Loucy (cell line): Measurements from ENCODE around the gene CEACAM7.

Experiments
- CTCF ChIP-seq: fragments of 200-600 bp; sonication (generic); conservative IDR thresholded peaks from 2 replicates; pipeline ENCODE4 v1.5.1; 2014; ENCODE audit warnings: mild to moderate bottlenecking, antibody characterized with exemption, low read length
- EZH2phosphoT487 ChIP-seq: fragments of 200-600 bp; IDR thresholded peaks from 2 replicates; pipeline ENCODE4 v1.6.1; 2018; ENCODE audit warnings: antibody characterized with exemption, mild to moderate bottlenecking, moderate library complexity, borderline replicate concordance

- no peak for TF ChIP-seq CTCF
- no peak for TF ChIP-seq EZH2phosphoT487
These were observed 26.5 kb upstream of the CEACAM7 start for GRCh38 chr19:41714598-41714997.
